Testis (tissue), 3 donors: ENCODE measurements around the gene PRKG2. TPM values are rescaled to one million over a fixed set of nuclear protein-coding genes. Genes with fewer than 3 reads are reported as not detected.

Source experiments
- DNase-seq: peaks from one replicate; pipeline ENCODE4 v3.0.0-alpha.2; 2019
- H3K27ac ChIP-seq, 2 donors: fragments of 200-600 bp; sonication (generic); one replicate each; pipeline ENCODE4 v1.5.1; 2019
- H3K27me3 ChIP-seq: fragments of 200-600 bp; sonication (generic); one replicate; pipeline ENCODE4 v1.5.1; 2019
- H3K36me3 ChIP-seq: fragments of 200-600 bp; sonication (generic); one replicate; pipeline ENCODE4 v1.5.1; 2017; ENCODE audit warnings: low read depth; ENCODE audit errors: missing control alignments
- H3K4me1 ChIP-seq: fragments of 200-600 bp; sonication (generic); one replicate; pipeline ENCODE4 v1.5.1; 2019
- H3K4me3 ChIP-seq, 2 donors: fragments of 200-600 bp; sonication (generic); one replicate each; pipeline ENCODE4 v1.5.1; 2017 to 2019
- H3K9me3 ChIP-seq: fragments of 200-600 bp; sonication (generic); one replicate; pipeline ENCODE4 v1.5.1; 2017
- CTCF ChIP-seq, 3 experiments: fragments of 450-650 bp in 2 of 3; fragments of 200-600 bp in 1 of 3; sonication (generic) in 1 of 3; IDR thresholded peaks; one replicate each; pipeline ENCODE4 v1.5.1; 2016 to 2019; ENCODE audit warnings: antibody characterized with exemption in 3 of 3, mild to moderate bottlenecking in 2 of 3, moderate library complexity in 1 of 3
- POLR2A ChIP-seq: fragments of 450-650 bp; IDR thresholded peaks from one replicate; pipeline ENCODE4 v1.6.1; 2017; ENCODE audit warnings: antibody characterized with exemption, mild to moderate bottlenecking, moderate library complexity
- WGBS, 2 donors: methylation state at CpG; one replicate each; pipeline ENCODE4 v1.1.5; 2018; 5-methylcytosine and 5-hydroxymethylcytosine counted together
- intact Hi-C: fragments of 100-400 bp; cut with DNase I; formaldehyde crosslinking; loops from one replicate; pipeline ENCODE4 v1.15.1; 2023; ENCODE audit warnings: low total_unique reads
- polyA plus RNA-seq: library from polyadenylated mRNA; stranded (reverse); fragments of 350-450 nt; fragmentation: Illumina TruSeq; extraction: RNeasy Lipid Tissue Mini Kit (QIAGEN cat#74804); gene quantifications from one replicate; pipeline ENCODE4 v1.2.3, GENCODE V29; 2014; ENCODE audit warnings: low read depth, low replicate concordance; ENCODE audit not compliant: insufficient read depth
- total RNA-seq, 2 donors: library from RNA; depleted of rRNA; stranded (reverse); fragments of >200 nt; gene quantifications; one replicate each; pipeline ENCODE4 v1.2.3, GENCODE V29; 2016

PRKG2 gene
- total and polyA plus RNA-seq, 3 donors from 2014 or later = 1.3 to 2.4 (median 1.7) TPM

GRCh38 chr4:81085291-81085690 lies 129.7 kb downstream of the PRKG2 start:
- no peaks in the 10 kb centered on the region for H3K4me1 ChIP-seq
- H3K9me3 ChIP-seq = no peaks in the 10 kb centered on the region
- 89% methylated on average over 3 of the region's 3 CpGs for WGBS, 2 donors
- DNase-seq = no peak
- TF ChIP-seq POLR2A (no peak), CTCF (IDR thresholded peaks at IDR 0.05) (no peak)
- intact Hi-C loops = no loop called here
- no peak overlapping the region for H3K4me3 ChIP-seq
- no peaks in the 10 kb centered on the region for H3K27me3 ChIP-seq
- no peaks in the 10 kb centered on the region for H3K36me3 ChIP-seq
- no peak overlapping the region for H3K27ac ChIP-seq

GRCh38 chr4:81084634-81085033 lies 130.4 kb downstream of the PRKG2 start:
- WGBS, 2 donors = 50 to 52% methylated on average over 3 of the region's 3 CpGs
- no peak overlapping the region for H3K4me3 ChIP-seq
- no peaks in the 10 kb centered on the region for H3K9me3 ChIP-seq
- TF ChIP-seq POLR2A (no peak), CTCF (IDR thresholded peaks at IDR 0.05) (no peak)
- H3K27me3 ChIP-seq = no peaks in the 10 kb centered on the region
- H3K4me1 ChIP-seq = no peaks in the 10 kb centered on the region
- no peak for DNase-seq
- intact Hi-C loops = no loop called here
- no peaks in the 10 kb centered on the region for H3K36me3 ChIP-seq
- no peak overlapping the region for H3K27ac ChIP-seq

- Histone ChIP-seq H3K27me3 (no peaks in the 10 kb centered on the region), H3K36me3 (no peaks in the 10 kb centered on the region), H3K27ac (no peak overlapping the region), H3K9me3 (no peaks in the 10 kb centered on the region), H3K4me3 (no peak overlapping the region), H3K4me1 (no peaks in the 10 kb centered on the region)
- DNase-seq = no peak
- TF ChIP-seq CTCF (IDR thresholded peaks at IDR 0.05) = no peak
- no peak for TF ChIP-seq POLR2A
- intact Hi-C loops = no loop called here
Observed at GRCh38 chr4:81084029-81084428, 131.0 kb downstream of the PRKG2 start.

GRCh38 chr4:81081156-81081555 lies 133.9 kb downstream of the PRKG2 start:
- H3K4me3 ChIP-seq = no peak overlapping the region
- H3K27me3 ChIP-seq = no peaks in the 10 kb centered on the region
- TF ChIP-seq CTCF (IDR thresholded peaks at IDR 0.05) (no peak), POLR2A (no peak)
- H3K4me1 ChIP-seq = no peaks in the 10 kb centered on the region
- no peaks in the 10 kb centered on the region for H3K9me3 ChIP-seq
- no peaks in the 10 kb centered on the region for H3K36me3 ChIP-seq
- WGBS, 2 donors = 92% methylated on average over 4 to 5 of the region's 5 CpGs
- intact Hi-C loops = no loop called here
- H3K27ac ChIP-seq = no peak overlapping the region
- DNase-seq = no peak

GRCh38 chr4:81071013-81071412 lies 144.0 kb downstream of the PRKG2 start:
- no peaks in the 10 kb centered on the region for H3K9me3 ChIP-seq
- H3K27ac ChIP-seq = no peak overlapping the region
- H3K4me1 ChIP-seq = no peaks in the 10 kb centered on the region
- no peaks in the 10 kb centered on the region for H3K27me3 ChIP-seq
- WGBS, 2 donors = 25 to 40% methylated on average over 2 of the region's 2 CpGs
- no peaks in the 10 kb centered on the region for H3K36me3 ChIP-seq
- DNase-seq = no peak
- no peak overlapping the region for H3K4me3 ChIP-seq
- no peak for TF ChIP-seq POLR2A
- intact Hi-C loops = no loop called here
